HEK293 (cell line): Measurements from ENCODE around the gene CSPG4.

Experiments used
- CTCF ChIA-PET: fragments of 350-600 bp; formaldehyde crosslinking; extraction: SDS; loops from one replicate; lab custom pipeline; 2021; ENCODE audit warnings: antibody characterized with exemption; lab: Yijun Ruan, JAX
- POLR2A ChIA-PET: fragments of 300-600 bp; formaldehyde crosslinking; extraction: SDS; loops from one replicate; lab custom pipeline; 2020; ENCODE audit warnings: antibody characterized with exemption, inconsistent platforms; lab: Yijun Ruan, JAX
- H3K27ac ChIP-seq: fragments of 200-500 bp; sonication (Bioruptor generic); 2 replicates; pipeline ENCODE4 v1.5.1; 2014; ENCODE audit warnings: low read depth, low read length, control low read depth, inconsistent platforms; ENCODE audit errors: extremely low read depth
- H3K36me3 ChIP-seq, 2 experiments: fragments of 200-500 bp in 1 of 2; sonication (Bioruptor generic) in 1 of 2; 1 replicate in 1 of 2; 2 replicates in 1 of 2; pipeline ENCODE4 v1.5.1; 2014 to 2017; ENCODE audit warnings: inconsistent platforms in 2 of 2, low read length in 2 of 2; ENCODE audit not compliant: control insufficient read depth in 2 of 2, insufficient read depth in 1 of 2
- H3K4me1 ChIP-seq: fragments of 200-500 bp; sonication (Bioruptor generic); 2 replicates; pipeline ENCODE4 v1.5.1; 2014; ENCODE audit warnings: mild to moderate bottlenecking, low read length, inconsistent platforms; ENCODE audit not compliant: control insufficient read depth, insufficient read depth
- H3K4me3 ChIP-seq: 2 replicates; pipeline ENCODE4 v1.5.1; 2011; ENCODE audit warnings: low read depth, mild to moderate bottlenecking, control low read depth, low read length, moderate library complexity
- H3K9me3 ChIP-seq: fragments of 200-500 bp; sonication (Bioruptor generic); 2 replicates; pipeline ENCODE4 v1.5.1; 2014; ENCODE audit warnings: low read depth, low read length, inconsistent platforms; ENCODE audit not compliant: control insufficient read depth, insufficient read depth
- EGR2 ChIP-seq: fragments of 450-650 bp; formaldehyde crosslinking; IDR thresholded peaks from 2 replicates; pipeline ENCODE4 v1.5.1; 2016; ENCODE audit warnings: low read depth, missing biosample characterization, missing genetic modification characterization
- FEZF1 ChIP-seq: fragments of 450-650 bp; formaldehyde crosslinking; IDR thresholded peaks from 2 replicates; pipeline ENCODE4 v1.5.1; 2016; ENCODE audit warnings: missing biosample characterization, missing genetic modification characterization
- GLIS1 ChIP-seq: fragments of 450-650 bp; formaldehyde crosslinking; IDR thresholded peaks from 2 replicates; pipeline ENCODE4 v1.5.1; 2016; ENCODE audit warnings: missing biosample characterization, missing genetic modification characterization
- KLF8 ChIP-seq: fragments of 450-650 bp; formaldehyde crosslinking; IDR thresholded peaks from 2 replicates; pipeline ENCODE4 v1.5.1; 2016; ENCODE audit warnings: missing biosample characterization, missing genetic modification characterization
- SETDB1 ChIP-seq: IDR thresholded peaks from one replicate; pipeline ENCODE4 v1.6.1; 2017; ENCODE audit warnings: mild to moderate bottlenecking, low read length, moderate library complexity, mixed read lengths; ENCODE audit not compliant: insufficient read length
- WT1 ChIP-seq: fragments of 450-650 bp; formaldehyde crosslinking; IDR thresholded peaks from 2 replicates; pipeline ENCODE4 v1.5.1; 2016; ENCODE audit warnings: missing biosample characterization, missing genetic modification characterization
- ZFHX2 ChIP-seq: fragments of 450-650 bp; formaldehyde crosslinking; conservative IDR thresholded peaks from 2 replicates; pipeline ENCODE4 v1.5.1; 2016; ENCODE audit warnings: missing biosample characterization, missing genetic modification characterization
- ZFP37 ChIP-seq: fragments of 450-650 bp; formaldehyde crosslinking; IDR thresholded peaks from 2 replicates; pipeline ENCODE4 v1.5.1; 2016; ENCODE audit warnings: missing biosample characterization, missing genetic modification characterization
- ZNF133 ChIP-seq: fragments of 450-650 bp; formaldehyde crosslinking; IDR thresholded peaks from 2 replicates; pipeline ENCODE4 v1.5.1; 2016; ENCODE audit warnings: missing biosample characterization, missing genetic modification characterization
- ZNF148 ChIP-seq: fragments of 450-650 bp; formaldehyde crosslinking; IDR thresholded peaks from 2 replicates; pipeline ENCODE4 v1.5.0; 2017; ENCODE audit warnings: missing biosample characterization, missing genetic modification characterization, borderline replicate concordance
- ZNF19 ChIP-seq: fragments of 450-650 bp; formaldehyde crosslinking; IDR thresholded peaks from 2 replicates; pipeline ENCODE4; 2016; ENCODE audit warnings: missing biosample characterization, missing genetic modification characterization, low read depth
- ZNF2 ChIP-seq: fragments of 450-650 bp; formaldehyde crosslinking; IDR thresholded peaks from 2 replicates; pipeline ENCODE4 v1.5.1; 2016; ENCODE audit warnings: missing biosample characterization, missing genetic modification characterization
- ZNF274 ChIP-seq, 2 experiments: fragments of 200-500 bp in 1 of 2; fragments of 450-650 bp in 1 of 2; sonication (Bioruptor generic) in 1 of 2; formaldehyde crosslinking in 1 of 2; IDR thresholded peaks; 2 replicates each; pipeline versions ENCODE4 v1.5.1 to v1.6.1; 2014 to 2016; ENCODE audit warnings: borderline replicate concordance in 1 of 2, inconsistent platforms in 1 of 2, low read length in 1 of 2, missing biosample characterization in 1 of 2, missing genetic modification characterization in 1 of 2
- ZNF280D ChIP-seq: fragments of 450-650 bp; formaldehyde crosslinking; IDR thresholded peaks from 2 replicates; pipeline ENCODE4 v1.5.1; 2016; ENCODE audit warnings: missing biosample characterization, missing genetic modification characterization
- ZNF416 ChIP-seq: fragments of 450-650 bp; formaldehyde crosslinking; IDR thresholded peaks from 2 replicates; pipeline ENCODE4 v1.5.1; 2016; ENCODE audit warnings: missing biosample characterization, missing genetic modification characterization
- ZNF580 ChIP-seq: fragments of 450-650 bp; formaldehyde crosslinking; IDR thresholded peaks from 2 replicates; pipeline ENCODE4 v1.5.1; 2016; ENCODE audit warnings: missing biosample characterization, missing genetic modification characterization
- ZNF629 ChIP-seq: fragments of 450-650 bp; formaldehyde crosslinking; IDR thresholded peaks from 2 replicates; pipeline ENCODE4 v1.5.1; 2017; ENCODE audit warnings: missing biosample characterization, missing genetic modification characterization
- ZNF645 ChIP-seq: fragments of 450-650 bp; formaldehyde crosslinking; IDR thresholded peaks from 2 replicates; pipeline ENCODE4; 2016; ENCODE audit warnings: missing biosample characterization, missing genetic modification characterization
- ZNF692 ChIP-seq: fragments of 450-650 bp; formaldehyde crosslinking; IDR thresholded peaks from 2 replicates; pipeline ENCODE4 v1.5.1; 2016; ENCODE audit warnings: missing biosample characterization, missing genetic modification characterization
- TF ChIP-seq, protein P1 (sequence below): fragments of 450-650 bp; formaldehyde crosslinking; IDR thresholded peaks from 2 replicates; pipeline ENCODE4 v1.5.1; 2016; ENCODE audit warnings: missing biosample characterization, missing genetic modification characterization, low read depth

Gene CSPG4

DNA sequence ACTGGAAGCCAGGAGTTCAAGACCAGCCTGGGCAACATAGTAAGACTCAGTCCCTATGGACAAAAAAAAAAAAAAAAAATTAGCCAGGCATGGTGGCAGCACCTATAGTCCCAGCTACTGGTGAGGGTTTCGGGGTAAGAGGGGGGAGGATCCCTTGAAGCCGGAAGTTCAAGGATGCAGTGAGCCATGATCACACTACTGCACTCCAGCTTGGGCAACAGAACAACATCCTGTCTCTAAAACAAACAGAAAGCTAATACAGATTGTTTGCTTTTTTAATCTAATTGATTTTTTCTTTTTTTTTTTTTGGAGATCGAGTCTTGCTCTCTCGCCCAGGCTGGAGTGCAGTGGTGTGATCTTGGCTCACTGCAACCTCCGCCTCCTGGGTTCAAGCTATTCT lies 71.0 kb downstream of the CSPG4 start:
- TF ChIP-seq ZNF19 (tag by site-specific recombination) (no peak), ZNF133 (tag by site-specific recombination) (0 out of 2 replicates have a peak, but pooled peaks have one; percentile 5), SETDB1 (no peak), FEZF1 (tag by site-specific recombination) (no peak), ZNF629 (tag by site-specific recombination) (no peak), ZFP37 (tag by site-specific recombination) (no peak), ZNF148 (no peak), ZNF645 (no peak), WT1 (tag by site-specific recombination) (0 out of 2 replicates have a peak, but pooled peaks have one; percentile 7)
- TF ChIP-seq, protein P1, sequence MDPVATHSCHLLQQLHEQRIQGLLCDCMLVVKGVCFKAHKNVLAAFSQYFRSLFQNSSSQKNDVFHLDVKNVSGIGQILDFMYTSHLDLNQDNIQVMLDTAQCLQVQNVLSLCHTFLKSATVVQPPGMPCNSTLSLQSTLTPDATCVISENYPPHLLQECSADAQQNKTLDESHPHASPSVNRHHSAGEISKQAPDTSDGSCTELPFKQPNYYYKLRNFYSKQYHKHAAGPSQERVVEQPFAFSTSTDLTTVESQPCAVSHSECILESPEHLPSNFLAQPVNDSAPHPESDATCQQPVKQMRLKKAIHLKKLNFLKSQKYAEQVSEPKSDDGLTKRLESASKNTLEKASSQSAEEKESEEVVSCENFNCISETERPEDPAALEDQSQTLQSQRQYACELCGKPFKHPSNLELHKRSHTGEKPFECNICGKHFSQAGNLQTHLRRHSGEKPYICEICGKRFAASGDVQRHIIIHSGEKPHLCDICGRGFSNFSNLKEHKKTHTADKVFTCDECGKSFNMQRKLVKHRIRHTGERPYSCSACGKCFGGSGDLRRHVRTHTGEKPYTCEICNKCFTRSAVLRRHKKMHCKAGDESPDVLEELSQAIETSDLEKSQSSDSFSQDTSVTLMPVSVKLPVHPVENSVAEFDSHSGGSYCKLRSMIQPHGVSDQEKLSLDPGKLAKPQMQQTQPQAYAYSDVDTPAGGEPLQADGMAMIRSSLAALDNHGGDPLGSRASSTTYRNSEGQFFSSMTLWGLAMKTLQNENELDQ (tag by site-specific recombination): no peak
- ChIA-PET CTCF (interaction anchor here (0.7 to 5.8 kb wide), 7 partner anchors 15 to 274 kb away, joined by 3 to 47 read pairs (median 4); partner anchors contain the start of genes MAN2C1, PTPN9 and SNUPN), POLR2A (interaction anchor here (0.6 to 4.4 kb wide), 4 partner anchors 10 to 513 kb away, joined by 3 to 94 read pairs (median 44); partner anchors contain the start of genes SIN3A and SNUPN)
- Histone ChIP-seq H3K36me3 (peaks cover 2 to 6% of the 10 kb centered on the region in 2 experiments; a peak in 2 of 3 replicates), H3K9me3 (no peaks in the 10 kb centered on the region), H3K4me3 (no peak overlapping the region), H3K4me1 (peaks cover 7% of the 10 kb centered on the region), H3K27ac (no peak overlapping the region)

DNA sequence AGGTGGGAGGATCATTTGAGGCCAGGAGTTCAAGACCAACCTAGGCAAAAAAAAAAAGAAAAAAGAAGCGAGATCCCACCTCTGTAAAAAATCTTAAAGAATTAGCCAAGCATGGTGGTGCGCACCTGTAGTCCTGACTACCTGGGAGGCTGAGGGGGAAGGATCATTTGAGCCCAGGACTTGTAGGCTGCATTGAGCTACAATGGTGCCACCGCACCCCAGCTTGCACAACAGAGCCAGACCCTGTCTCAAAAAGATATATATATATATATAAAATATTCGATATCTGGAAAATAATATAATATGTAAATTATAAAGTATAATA lies 71.5 kb downstream of the CSPG4 start:
- peaks cover 7% of the 10 kb centered on the region for H3K4me1 ChIP-seq
- POLR2A ChIA-PET: interaction anchor here (0.5 to 4.4 kb wide), 11 partner anchors 11 to 646 kb away, joined by 3 to 94 read pairs (median 4); partner anchors contain the start of genes MAN2C1, PTPN9, SCAMP5 and SIN3A
- H3K4me3 ChIP-seq: no peak overlapping the region
- peaks cover 6% of the 10 kb centered on the region in 2 experiments; a peak in 2 of 3 replicates for H3K36me3 ChIP-seq
- CTCF ChIA-PET: interaction anchor here (0.7 to 5.8 kb wide), 6 partner anchors 15 to 274 kb away, joined by 3 to 47 read pairs (median 3); partner anchors contain the start of genes MAN2C1 and SNUPN
- H3K27ac ChIP-seq: no peak overlapping the region
- H3K9me3 ChIP-seq: no peaks in the 10 kb centered on the region
- peak; percentile 57; the same call in 1 of the 2 replicates for TF ChIP-seq ZNF2 (tag by site-specific recombination)
- peak; percentile 44; the same call in 1 of the 2 replicates for TF ChIP-seq KLF8 (tag by site-specific recombination)
- TF ChIP-seq EGR2 (tag by site-specific recombination): peak; percentile 58
- peak; percentile 81; the same call in 1 of the 2 replicates for TF ChIP-seq ZFHX2 (tag by site-specific recombination)
- TF ChIP-seq ZNF274 (IDR thresholded peaks at IDR 0.05; ENCODE audit: low read length): no peak
- no peak for TF ChIP-seq ZNF274 (tag by site-specific recombination; IDR thresholded peaks at IDR 0.05; ENCODE audit: borderline replicate concordance)
- peak; percentile 65; the same call in 1 of the 2 replicates for TF ChIP-seq ZNF580
- TF ChIP-seq WT1 (tag by site-specific recombination): peak; percentile 38; the same call in 1 of the 2 replicates
- TF ChIP-seq ZNF692 (tag by site-specific recombination): 0 out of 2 replicates have a peak, but pooled peaks have one; percentile 11
- 0 out of 2 replicates have a peak, but pooled peaks have one; percentile 25 for TF ChIP-seq ZNF280D (tag by site-specific recombination)
- TF ChIP-seq ZNF416 (tag by site-specific recombination): no peak
- no peak for TF ChIP-seq GLIS1 (tag by site-specific recombination)
